Suprapubic skin (tissue), 3 donors: ENCODE measurements around the gene BMPER.

Experiments used
- EP300 ChIP-seq: sonication (generic); formaldehyde crosslinking; IDR thresholded peaks from one replicate; pipeline ENCODE4 v1.6.1; 2017; ENCODE audit warnings: antibody characterized with exemption
- POLR2A ChIP-seq, 2 donors: fragments of 450-650 bp; IDR thresholded peaks; one replicate each; pipeline ENCODE4 v1.6.1; 2017; ENCODE audit warnings: antibody characterized with exemption in 2 of 2, mild to moderate bottlenecking in 2 of 2, moderate library complexity in 2 of 2
- TF ChIP-seq, protein P1 (sequence below), 2 donors: fragments of 200-600 bp in 1 of 2; fragments of 450-650 bp in 1 of 2; sonication (generic) in 1 of 2; IDR thresholded peaks; one replicate each; pipeline ENCODE4 v1.5.1; 2016 to 2019; ENCODE audit warnings: antibody characterized with exemption in 2 of 2, mild to moderate bottlenecking in 1 of 2, moderate library complexity in 1 of 2

DNA sequence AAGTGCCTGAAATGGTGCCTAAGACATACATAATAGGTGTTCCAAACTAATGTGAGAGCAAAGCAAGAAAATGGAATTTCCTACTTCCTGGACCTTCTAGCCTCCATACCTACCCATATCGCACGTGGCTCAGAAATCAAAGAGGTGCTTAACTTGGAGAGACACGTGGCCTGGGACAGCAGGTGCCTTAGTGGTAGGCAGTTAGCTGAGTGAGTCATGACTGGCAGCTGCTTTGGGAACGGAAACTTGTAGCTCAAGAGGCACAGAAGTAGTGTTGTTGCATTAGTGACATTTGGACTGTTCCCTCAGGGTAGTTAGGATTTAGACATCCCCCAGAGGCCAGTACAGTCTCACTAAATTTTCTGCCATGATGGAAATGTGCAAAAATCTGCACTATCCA, 12.0 kb upstream of the BMPER start:
- TF ChIP-seq POLR2A (IDR thresholded peaks at IDR 0.05) = no peak
- TF ChIP-seq, protein P1, sequence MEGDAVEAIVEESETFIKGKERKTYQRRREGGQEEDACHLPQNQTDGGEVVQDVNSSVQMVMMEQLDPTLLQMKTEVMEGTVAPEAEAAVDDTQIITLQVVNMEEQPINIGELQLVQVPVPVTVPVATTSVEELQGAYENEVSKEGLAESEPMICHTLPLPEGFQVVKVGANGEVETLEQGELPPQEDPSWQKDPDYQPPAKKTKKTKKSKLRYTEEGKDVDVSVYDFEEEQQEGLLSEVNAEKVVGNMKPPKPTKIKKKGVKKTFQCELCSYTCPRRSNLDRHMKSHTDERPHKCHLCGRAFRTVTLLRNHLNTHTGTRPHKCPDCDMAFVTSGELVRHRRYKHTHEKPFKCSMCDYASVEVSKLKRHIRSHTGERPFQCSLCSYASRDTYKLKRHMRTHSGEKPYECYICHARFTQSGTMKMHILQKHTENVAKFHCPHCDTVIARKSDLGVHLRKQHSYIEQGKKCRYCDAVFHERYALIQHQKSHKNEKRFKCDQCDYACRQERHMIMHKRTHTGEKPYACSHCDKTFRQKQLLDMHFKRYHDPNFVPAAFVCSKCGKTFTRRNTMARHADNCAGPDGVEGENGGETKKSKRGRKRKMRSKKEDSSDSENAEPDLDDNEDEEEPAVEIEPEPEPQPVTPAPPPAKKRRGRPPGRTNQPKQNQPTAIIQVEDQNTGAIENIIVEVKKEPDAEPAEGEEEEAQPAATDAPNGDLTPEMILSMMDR (IDR thresholded peaks at IDR 0.05) = no peak
- TF ChIP-seq EP300 = no peak
